ENCODE data around the gene GRIFIN.

DNA sequence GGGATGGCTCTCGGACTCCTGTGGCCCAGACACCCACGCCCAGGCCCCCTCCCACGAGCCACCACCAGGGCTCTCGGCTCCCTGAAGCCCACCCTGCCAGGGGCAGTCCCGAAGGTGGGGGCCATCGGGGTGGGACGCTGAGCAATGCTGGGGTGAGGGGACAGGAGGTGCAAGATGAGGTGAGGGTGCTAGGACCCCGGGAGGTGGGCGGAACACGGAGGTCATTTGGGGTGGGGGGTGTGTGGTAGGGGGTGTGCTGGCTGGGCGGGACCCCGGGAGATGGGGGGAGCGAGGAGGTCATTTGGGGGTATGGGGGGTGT lies 26.4 kb upstream of the GRIFIN start:
- TF ChIP-seq YY1 (IDR thresholded peaks at IDR 0.05; ENCODE audit: insufficient read depth, insufficient read length) (no peak), ZNF274 (IDR thresholded peaks at IDR 0.05; ENCODE audit: low read depth, low read length) (no peak)

Measured in NT2/D1 (cell line).